ENCODE data around the gene BRAT1.

Gene BRAT1

DNA sequence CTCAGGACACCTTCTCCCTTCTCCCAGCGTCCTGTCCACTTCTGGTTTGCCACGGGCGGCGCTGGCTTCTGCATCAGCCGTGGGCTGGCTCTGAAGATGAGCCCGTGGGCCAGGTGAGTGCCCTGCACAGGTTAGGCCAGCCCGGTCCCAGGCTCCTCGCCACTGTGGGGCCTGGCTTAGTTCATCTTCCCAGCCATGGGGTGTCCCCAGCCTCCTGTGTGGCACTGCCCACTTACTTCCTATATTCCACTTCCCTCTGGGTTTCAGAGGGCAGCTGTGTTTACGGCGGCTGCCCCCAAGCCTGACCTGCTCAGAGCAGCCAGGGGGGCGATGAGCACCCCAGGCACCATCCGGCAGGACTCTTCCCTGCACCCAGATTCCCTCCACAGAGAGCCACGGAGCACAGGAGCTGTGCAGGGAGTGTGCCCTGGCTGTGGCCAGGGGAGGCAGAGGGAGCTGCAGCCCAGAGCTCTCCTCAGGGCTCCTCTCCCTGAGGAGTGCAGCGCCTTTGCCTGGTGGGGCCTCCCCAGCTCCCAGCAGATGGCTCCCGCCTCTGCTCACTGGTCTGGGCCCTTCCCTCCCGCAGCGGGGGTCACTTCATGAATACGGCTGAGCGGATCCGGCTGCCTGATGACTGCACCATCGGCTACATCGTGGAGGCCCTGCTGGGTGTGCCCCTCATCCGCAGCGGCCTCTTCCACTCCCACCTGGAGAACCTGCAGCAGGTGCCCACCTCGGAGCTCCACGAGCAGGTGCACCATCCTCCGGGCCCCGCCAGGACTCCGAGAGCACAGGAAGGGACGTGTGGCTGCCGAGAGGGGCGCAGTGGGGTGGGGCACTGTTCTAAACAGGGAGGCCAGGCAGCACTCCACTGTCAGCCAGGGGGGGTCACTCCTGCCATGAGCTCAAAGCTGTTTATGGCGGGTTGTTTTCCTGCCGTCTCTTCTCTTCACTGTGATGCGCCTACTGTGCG is 29.4 kb downstream of the BRAT1 start:
- no peak for DNase-seq (ENCODE audit: extremely low read depth in 1 of 2, low read depth in 1 of 2)

DNA sequence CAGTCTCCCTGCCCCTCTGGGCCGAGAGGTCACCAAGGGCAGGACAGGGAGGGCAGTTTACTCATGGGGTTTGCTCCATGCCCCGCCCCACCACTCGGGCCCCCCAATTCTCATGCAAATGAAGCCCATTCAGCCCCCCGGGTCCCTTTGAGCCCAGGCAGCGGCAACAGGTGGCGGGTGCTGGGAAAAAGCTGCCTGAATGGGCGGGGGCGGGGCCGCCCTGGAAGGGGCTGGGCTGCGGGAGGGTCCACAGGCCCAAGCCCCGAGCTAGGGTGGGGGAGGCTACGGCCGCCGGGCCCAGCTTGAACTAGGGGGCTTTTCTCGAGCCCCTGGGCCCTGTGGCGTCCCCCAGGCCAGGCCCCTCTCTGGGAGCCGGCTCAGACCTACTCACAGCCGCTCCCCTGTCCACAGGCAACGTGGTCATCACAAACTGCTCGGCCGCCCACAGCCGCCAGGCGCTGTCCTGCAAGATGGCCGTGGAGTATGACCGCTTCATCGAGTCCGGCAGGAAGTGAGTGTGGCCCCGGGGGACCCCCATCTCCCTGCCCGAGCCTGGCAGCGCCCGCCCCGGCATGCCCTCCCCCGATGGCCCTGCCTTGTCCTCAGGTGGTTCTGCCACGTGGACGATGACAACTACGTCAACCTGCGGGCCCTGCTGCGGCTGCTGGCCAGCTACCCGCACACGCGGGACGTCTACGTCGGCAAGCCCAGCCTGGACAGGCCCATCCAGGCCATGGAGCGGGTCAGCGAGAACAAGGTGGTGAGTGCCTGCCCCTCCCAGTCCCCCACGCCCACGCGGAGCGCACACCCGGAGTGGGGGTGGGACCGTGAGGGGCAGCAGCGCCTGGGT is 30.3 kb downstream of the BRAT1 start:
- DNase-seq (ENCODE audit: extremely low read depth in 1 of 2, low read depth in 1 of 2): no peak

DNA sequence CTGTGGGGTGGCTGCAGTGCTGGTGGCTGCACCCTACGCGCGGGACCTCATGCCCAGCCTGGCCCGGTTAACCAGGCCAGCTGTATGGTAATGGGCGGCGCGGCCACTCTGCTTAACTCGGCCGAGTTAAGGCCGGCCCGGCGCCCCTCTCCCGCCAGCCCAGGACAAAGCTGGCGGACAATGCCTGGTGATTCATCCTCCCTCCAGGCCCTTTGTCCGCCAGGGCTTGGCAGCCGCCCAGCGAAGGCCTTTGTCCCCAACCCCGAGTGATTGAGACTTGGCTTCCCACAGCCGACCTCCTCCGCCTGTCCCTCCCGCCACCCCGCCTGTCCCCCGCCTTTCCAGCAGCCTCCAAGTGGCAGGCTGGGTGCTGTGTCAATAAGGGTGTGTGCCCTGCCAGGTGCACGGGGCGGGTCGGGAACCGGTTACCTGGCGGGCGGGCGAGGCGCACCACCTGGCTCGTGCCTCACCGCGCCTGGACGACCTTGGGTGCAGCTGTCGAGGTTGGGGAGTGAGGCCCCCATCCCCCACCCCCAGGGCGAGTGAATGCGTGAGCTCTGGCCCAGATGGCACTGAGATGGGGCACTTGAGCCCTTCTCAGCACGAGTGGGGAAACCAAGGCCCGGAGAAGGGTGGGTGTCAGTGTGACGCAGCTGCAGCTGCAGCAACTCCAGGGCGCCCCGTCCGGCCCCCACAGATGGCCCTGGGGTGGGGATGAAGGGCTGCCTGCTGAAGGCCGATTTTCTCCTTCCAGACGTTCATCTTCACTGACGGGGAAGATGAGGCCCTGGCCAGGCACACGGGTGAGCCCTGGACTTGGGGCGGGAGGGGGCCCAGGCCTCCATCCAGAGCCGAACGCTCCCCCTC is 31.1 kb downstream of the BRAT1 start:
- DNase-seq (ENCODE audit: extremely low read depth in 1 of 2, low read depth in 1 of 2): no peak

DNA sequence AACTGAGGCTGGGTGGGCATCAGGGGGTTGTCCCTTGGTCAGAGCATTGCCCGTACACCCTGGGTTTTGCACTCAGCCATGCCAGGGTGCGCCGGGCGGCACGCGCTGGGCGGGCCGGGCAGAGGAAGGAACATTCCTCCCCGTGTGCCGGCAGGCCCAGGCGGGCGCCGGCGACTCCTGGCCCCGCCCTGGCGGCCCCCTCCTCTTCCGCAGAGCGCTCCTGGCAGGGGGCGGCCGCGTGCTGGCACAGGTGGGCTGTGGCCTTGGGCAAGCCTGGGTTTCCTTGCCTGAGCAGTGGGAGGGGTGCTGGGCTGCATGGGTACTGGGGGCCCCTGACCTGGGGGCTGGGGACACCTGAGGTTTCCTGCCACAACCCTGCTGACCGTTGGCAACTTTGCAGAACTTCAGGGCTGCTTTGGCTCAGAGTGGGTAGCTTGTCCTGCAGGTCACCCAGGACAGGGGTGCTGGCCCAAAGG is 31.8 kb downstream of the BRAT1 start:
- DNase-seq (ENCODE audit: extremely low read depth in 1 of 2, low read depth in 1 of 2): no peak

DNA sequence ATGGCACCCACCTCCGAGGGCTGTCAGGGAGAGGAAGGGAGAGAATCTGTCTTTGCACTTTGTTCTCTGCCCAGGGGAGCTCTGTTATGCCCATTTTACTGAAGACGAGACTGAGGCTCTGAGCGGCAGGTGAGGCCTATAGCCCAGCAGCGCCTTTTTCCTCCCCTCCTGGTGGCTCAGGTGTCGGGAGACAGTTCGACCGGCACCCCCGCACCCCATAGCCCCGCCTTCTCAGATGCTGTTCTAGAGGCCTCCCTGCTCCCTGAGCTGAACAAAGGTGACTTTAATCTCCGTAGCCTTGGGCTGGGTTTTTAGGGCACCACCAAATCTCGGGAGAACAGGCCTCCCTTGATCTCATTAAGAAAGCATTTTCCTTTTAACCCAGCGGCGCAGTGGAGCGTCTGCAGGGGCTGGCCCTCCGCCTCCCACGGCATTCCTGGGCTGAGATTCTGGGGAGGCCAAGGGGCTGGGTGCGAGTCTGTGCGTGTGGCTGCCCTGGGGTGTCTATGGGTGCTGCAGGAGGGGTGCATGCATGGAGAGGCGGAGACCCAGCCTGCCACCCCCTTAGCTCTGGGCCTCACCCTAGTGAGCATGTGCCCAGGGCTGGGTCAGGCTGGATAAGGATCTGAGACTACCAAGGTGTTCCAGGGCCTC is 32.4 kb downstream of the BRAT1 start:
- no peak for DNase-seq (ENCODE audit: extremely low read depth in 1 of 2, low read depth in 1 of 2)

DNA sequence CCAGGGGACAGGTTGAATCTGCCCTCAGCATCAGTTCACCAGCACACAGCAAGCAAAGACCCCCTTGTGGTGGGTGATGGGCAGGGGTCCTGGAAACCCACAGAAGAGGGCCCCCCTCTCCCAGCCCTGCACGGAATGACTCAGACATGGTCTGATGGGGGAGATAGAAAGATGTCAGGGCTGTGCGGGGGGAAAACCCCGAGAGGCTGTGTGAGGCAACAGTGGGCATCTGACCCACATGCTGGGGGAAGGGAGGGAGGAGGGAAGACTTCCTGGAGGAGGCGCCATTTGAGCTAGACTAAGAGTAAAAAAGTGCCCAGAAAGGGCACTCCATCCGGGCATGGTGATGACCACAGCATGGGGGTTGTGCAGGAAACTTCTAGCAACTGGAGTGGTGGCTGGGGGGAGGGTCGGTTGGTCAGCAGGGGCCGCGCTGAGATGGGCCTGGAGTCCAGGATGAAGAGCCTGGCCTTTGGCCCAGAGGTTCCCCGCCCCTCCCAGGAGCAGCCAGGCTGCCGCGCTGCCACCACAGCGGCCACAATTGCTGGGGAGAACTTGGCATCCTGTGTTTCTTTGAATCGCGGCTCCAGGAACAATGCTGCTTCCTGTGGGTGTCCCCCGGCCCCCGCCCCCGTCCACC is 33.3 kb downstream of the BRAT1 start:
- DNase-seq (ENCODE audit: extremely low read depth in 1 of 2, low read depth in 1 of 2): peak in 1 of 2 donors; percentile 56

DNA sequence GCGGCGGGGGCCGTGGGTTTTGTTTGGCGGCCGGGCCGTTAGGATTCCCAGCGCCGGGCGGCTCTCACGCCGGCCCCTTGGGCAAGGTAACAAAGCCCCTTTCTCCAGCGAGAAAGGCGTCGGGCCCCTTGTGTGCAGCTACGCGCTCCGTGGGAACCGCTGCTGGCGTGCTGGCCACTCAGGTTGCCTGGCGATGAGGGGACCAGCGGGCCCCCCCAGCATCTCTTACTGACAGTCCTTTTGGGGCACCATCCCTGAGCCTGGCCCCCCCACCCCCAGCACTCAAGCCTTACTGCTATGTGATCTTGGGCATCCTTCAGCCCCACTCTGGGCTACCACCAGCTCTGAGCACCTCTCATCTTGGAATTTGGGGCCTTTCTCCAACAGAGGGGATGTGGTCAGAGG is 34.0 kb downstream of the BRAT1 start:
- DNase-seq (ENCODE audit: extremely low read depth in 1 of 2, low read depth in 1 of 2): no peak

DNA sequence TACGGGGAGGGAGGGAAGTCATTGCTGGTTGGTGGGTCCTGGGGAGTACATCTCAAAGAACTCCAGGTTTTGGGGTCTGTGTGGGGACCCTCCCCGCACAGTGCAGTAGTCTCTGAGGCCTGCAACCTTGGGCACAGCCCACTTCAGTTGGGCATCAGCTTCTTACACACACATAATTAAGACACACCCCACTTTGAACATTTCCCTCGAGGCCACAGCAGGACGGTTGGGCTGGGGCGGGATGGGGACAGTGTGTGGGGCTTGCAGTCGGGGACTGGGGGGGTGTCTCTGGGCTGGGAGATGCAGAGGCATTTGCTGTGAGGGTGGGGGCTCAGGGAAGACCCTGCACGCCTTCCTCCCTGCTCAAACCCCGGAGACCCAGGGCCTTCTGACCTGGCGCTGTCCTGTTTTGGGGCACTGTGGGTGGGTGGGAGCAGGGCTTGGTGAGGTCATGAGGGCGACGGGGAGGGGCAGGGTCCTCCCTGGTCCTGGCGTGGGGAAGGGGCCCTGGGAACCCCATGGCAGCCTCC is 34.5 kb downstream of the BRAT1 start:
- DNase-seq (ENCODE audit: extremely low read depth in 1 of 2, low read depth in 1 of 2): no peak

DNA sequence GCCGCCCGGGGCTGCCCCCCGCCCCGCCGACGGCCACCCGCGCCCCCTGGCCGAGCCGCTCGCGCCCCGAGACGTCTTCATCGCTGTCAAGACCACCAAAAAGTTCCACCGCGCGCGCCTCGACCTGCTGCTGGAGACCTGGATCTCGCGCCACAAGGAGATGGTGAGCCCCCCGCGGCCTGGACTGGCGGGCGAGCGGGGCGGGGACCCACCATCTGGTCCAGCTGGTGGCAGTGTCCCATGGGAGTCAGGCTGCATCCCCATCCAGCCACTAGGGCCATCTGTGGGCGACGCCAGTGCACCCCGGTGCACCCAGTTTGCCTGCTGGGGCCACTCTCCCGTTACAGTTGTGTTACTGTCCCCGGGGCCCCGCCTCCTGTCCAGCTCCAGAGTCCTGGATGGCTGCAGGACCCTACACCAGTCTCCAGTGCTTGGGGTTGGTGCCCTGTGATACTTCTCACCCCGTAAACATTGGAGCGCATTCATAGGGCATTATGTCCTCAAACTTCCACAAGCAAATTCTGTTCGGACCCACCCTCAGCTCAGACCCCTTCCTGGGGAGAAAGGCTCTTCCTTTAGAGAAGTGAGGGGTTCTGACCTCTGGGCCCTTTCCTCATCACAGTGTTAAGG is 35.1 kb downstream of the BRAT1 start:
- DNase-seq (ENCODE audit: extremely low read depth in 1 of 2, low read depth in 1 of 2): no peak

DNA sequence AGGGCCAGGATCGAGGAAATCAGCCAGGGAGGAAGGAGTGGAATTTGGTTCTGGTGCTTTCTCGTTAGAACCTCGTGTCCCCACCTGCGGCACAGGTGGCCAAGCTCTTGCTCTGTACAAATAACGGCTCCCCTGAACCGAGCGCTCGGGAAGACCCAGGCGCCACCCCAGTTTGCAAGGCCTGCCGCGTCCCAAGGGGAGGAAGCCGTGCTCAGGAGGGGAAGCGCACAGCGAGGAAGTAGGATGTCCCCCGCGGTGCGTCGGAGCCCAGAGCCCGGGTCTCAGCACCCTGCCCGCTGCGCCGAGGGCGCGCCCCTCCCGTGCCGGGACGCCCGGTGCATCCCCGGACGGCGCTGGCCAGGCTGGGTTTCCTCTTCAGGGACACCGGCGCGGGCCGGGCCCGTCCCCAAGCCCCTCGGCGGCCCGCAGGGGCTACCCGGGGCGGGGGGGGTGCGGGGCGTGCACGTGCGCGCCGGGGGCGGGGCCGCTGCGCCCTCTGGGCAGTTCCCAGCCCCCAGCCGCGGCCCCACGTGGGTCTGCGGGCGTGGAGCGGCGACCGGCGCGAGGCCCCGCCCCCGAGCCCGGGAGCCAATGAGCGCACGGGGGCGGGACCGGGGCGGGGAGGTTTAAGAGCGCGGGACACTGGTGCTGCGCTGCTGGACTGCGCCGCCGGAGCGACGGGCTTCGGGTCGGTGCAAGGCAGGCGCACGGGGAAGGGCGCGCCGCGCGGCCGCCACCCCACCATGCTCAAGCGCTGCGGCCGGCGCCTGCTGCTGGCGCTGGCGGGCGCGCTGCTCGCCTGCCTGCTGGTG is 36.0 kb downstream of the BRAT1 start, which contains the start of gene LFNG:
TSS of gene LFNG (plus strand) at position 656 of the 812 bp plus-strand sequence. CDS start at position 744, 88 bp downstream.
- peak in 1 of 2 donors; percentile 79 for DNase-seq (ENCODE audit: extremely low read depth in 1 of 2, low read depth in 1 of 2)

DNA sequence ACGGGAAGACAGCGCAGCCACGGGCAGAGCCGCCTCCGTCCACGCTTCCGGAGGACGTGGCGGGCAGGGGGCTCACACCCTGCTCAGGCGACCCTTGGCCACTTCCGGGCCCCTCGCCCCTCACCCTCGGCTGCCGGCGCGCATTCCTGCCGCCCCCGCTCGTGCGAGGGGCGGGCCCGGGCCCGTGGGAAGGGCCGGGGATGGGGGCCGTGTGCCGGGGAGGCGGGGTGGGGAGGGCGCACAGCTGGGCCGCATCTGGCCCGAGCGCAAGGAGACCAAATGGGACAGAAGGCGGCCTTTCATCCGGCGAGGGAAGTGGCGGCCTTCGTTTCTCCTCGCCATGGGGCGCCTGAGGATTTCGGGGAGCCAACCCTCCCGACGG is 36.6 kb downstream of the BRAT1 start:
- DNase-seq (ENCODE audit: extremely low read depth in 1 of 2, low read depth in 1 of 2): no peak

DNA sequence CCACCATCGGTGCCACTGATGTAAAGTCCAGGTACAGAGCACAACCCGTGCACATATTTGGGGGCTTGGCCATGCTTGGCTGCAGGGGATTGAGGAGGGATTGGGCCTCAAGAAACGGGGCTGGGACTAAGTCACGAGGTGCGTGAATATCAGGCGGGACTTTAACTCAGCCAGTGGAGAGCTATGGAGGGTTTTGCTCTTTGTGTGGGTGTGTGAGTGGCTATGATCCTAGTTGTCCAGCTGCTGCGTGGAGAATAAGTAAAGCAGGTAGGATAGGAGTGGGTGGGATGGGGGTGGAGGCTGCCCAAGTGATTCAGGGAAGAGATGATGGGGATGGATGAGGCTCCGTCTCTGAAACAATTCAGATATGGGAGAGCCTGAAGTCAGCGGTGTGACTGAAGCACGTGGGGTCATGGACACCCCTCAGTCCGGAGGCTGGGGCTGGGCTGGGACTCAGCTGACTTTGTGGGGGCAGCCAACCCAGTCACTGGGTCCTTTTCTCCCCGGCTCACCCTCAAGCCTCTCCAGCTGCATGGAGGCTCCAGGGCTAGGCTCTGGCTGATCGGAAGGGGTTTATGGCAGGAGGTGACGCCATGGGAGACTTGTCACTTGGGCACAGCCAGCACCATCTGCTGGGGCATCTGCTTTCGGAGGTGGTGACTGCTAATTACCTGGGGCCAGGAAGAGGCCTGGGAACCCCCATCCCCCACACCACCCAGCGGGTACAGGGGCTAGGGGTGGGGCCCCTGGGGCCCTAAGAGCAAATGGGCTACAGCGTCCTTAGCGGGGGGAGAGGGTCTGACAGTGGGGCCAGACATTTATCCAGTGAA is 37.4 kb downstream of the BRAT1 start:
- no peak for DNase-seq (ENCODE audit: extremely low read depth in 1 of 2, low read depth in 1 of 2)

DNA sequence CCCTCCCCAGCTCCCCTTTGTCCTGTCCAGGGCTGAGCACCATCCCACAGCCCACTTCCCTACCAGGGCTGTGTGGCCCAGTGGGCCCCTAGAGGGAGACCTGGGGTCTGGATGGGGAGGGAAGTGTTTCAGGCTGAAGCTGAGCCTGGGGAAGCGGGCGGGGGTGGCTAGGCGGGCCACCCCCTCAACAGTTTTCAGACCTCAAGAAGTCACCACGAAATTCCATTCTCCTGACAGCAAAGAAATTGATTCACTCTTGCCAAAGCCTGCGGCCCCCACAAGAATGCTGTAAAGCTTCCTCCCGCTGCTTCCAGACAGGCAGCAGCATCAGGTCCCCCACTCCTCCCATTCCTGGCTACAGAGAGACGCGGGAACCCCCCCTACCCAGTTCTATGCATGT is 38.3 kb downstream of the BRAT1 start:
- DNase-seq (ENCODE audit: extremely low read depth in 1 of 2, low read depth in 1 of 2): no peak

DNA sequence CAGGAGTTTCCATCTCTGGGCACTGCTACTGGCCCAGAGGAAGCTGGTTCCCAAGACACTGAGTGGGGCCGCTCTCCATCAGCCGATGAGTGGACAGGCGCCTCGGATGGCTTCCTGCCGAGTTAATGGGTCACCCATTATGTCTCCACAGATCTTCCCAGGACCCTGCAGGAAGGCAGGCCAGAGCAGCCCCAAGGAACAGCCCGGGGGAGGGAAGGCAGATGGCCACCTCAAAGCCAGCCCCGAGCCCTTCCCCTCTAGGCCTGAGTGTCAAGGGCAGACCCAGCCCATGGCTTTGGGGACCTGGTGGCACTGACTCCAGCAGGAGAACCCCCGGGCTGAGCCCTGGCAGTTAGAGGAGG is 39.1 kb downstream of the BRAT1 start:
- no peak for DNase-seq (ENCODE audit: extremely low read depth in 1 of 2, low read depth in 1 of 2)

DNA sequence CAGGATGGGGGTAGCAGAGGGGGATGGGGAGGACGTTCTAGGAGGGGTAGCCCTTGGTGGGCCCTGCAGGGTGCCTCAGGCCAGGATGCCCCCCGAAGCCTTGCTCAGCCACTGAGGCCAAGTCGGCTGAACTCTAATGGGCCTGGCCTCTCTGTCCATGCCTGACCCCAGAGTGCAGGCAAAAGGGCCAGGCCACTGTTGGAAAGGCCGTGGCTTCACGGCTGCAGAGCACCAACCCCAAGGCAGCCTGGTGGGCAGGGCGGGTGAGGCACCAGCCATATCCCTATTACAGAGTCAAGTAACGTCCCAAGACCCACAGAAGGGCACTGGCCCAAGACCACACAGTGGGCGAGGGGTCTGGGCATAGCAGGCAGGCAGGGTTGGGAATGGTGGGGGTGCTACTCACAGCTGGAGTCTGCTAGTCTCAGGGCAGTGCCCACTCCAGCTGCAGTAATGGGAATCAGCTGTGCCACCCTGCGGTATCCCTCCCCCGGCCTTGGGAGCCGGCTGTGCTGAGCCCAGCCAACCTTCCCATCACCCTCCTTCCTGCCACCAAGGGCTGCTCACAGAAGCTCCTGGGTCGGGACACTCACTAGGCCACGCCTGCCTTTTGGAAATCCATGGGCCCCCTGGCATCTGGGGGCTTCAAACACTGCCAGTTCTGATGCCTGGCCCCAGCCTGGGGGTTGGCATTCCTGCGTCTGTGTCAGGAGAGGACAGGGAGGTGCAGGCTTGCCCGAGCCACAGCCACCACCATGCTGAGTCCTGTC is 39.7 kb downstream of the BRAT1 start:
- no peak for DNase-seq (ENCODE audit: extremely low read depth in 1 of 2, low read depth in 1 of 2)
